Measurements from ENCODE around the gene SAMHD1. TPM values are rescaled to one million over a fixed set of nuclear protein-coding genes. Genes with fewer than 3 reads are reported as not detected.
"Not testable (repeated sequence)": the region's sequence is repeated elsewhere in the genome, so short reads cannot be mapped to it uniquely, and the experiment has no call there.

The SAMHD1 gene
- total and polyA plus RNA-seq, 8 donors, result 38.7 to 151 (median 85.5) TPM

GRCh38 chr20:36951979-36952738, 651 bp upstream of the SAMHD1 start:
- intact Hi-C loops (cut with DNase I; ENCODE audit: low total_unique reads), result no loop called here

GRCh38 chr20:36950414-36951197, 902 bp downstream of the SAMHD1 start:
- WGBS, 5 donors, result 0 to 2% (median 1%) methylated on average over 23 to 24 of the region's 24 CpGs
- TF ChIP-seq POLR2AphosphoS5 (IDR thresholded peaks at IDR 0.05), result peak in 1 of 3 donors; percentile 4
- TF ChIP-seq POLR2A (IDR thresholded peaks at IDR 0.05), result no peak
- Histone ChIP-seq H3K27ac (peak overlapping the region; percentile 87 to 98 (median 91)), H3K4me1 (peaks cover 34 to 79% (median 62%) of the 10 kb centered on the region in 4 donors), H3K4me3 (peak overlapping the region; percentile 80 to 97 (median 94)), H3K36me3 (peaks cover 0 to 16% (median 11%) of the 10 kb centered on the region in 4 donors), H3K27me3 (no peaks in the 10 kb centered on the region), H3K9me3 (no peaks in the 10 kb centered on the region)
- peak; percentile 28 to 55 for DNase-seq
- intact Hi-C loops (cut with DNase I; ENCODE audit: low total_unique reads), result no loop called here

More at GRCh38 chr20:36951979-36952738, 651 bp upstream of the SAMHD1 start:
- DNase-seq, result peak in 1 of 2 donors; percentile 26
- Histone ChIP-seq H3K9me3 (no peaks in the 10 kb centered on the region), H3K4me3 (peak overlapping the region; percentile 80 to 97 (median 94)), H3K27me3 (no peaks in the 10 kb centered on the region), H3K27ac (peak overlapping the region; percentile 79 to 98 (median 91)), H3K4me1 (peaks cover 24 to 67% (median 52%) of the 10 kb centered on the region in 4 donors), H3K36me3 (peaks cover 0 to 5% (median 2%) of the 10 kb centered on the region in 4 donors)
- TF ChIP-seq EP300 (IDR thresholded peaks at IDR 0.05) (no peak), POLR2AphosphoS5 (IDR thresholded peaks at IDR 0.05) (no peak), CTCF (IDR thresholded peaks at IDR 0.05) (no peak), POLR2A (IDR thresholded peaks at IDR 0.05) (no peak)
- 18 to 30% (median 24%) methylated on average over 8 to 11 of the region's 11 CpGs for WGBS, 5 donors

- WGBS, 5 donors, result 28 to 46% (median 41%) methylated on average over 1 of the region's 1 CpG
- DNase-seq, result peak in 1 of 2 donors; percentile 16
- Histone ChIP-seq H3K27ac (peak overlapping the region in 4 of 5 donors; percentile 73 to 98 (median 78)), H3K4me3 (peak overlapping the region in 1 of 4 donors; percentile 8), H3K9me3 (no peaks in the 10 kb centered on the region), H3K36me3 (peaks cover 0 to 86% (median 58%) of the 10 kb centered on the region in 4 donors), H3K4me1 (peaks cover 30 to 90% (median 80%) of the 10 kb centered on the region in 4 donors), H3K27me3 (no peaks in the 10 kb centered on the region)
- intact Hi-C loops (cut with DNase I; ENCODE audit: low total_unique reads), result no loop called here
- TF ChIP-seq CTCF (IDR thresholded peaks at IDR 0.05) (no peak), POLR2AphosphoS5 (IDR thresholded peaks at IDR 0.05) (no peak), POLR2A (IDR thresholded peaks at IDR 0.05) (no peak), EP300 (IDR thresholded peaks at IDR 0.05) (no peak)
Observed at GRCh38 chr20:36941401-36941835, 10.1 kb downstream of the SAMHD1 start.

- Histone ChIP-seq H3K4me3 (no peak overlapping the region), H3K36me3 (peaks cover 9 to 92% (median 64%) of the 10 kb centered on the region in 4 donors), H3K27me3 (no peaks in the 10 kb centered on the region), H3K27ac (peak overlapping the region in 4 of 5 donors; percentile 24 to 69 (median 51)), H3K4me1 (peaks cover 32 to 82% (median 64%) of the 10 kb centered on the region in 4 donors), H3K9me3 (no peaks in the 10 kb centered on the region)
- no peak for DNase-seq
- intact Hi-C loops (cut with DNase I; ENCODE audit: low total_unique reads), result no loop called here
- TF ChIP-seq POLR2A (IDR thresholded peaks at IDR 0.05) (no peak), CTCF (IDR thresholded peaks at IDR 0.05) (no peak), EP300 (IDR thresholded peaks at IDR 0.05) (no peak), POLR2AphosphoS5 (IDR thresholded peaks at IDR 0.05) (no peak)
Observed at GRCh38 chr20:36937402-36937770, 14.1 kb downstream of the SAMHD1 start.

- H3K27me3 ChIP-seq; DNase-seq; H3K9me3 ChIP-seq; intact Hi-C loops (cut with DNase I; ENCODE audit: low total_unique reads): not testable (repeated sequence)
- Histone ChIP-seq H3K27ac (peak overlapping the region in 4 of 5 donors; percentile 41 to 69 (median 63)), H3K4me3 (peak overlapping the region in 1 of 4 donors; percentile 3), H3K36me3 (peaks cover 10 to 92% (median 65%) of the 10 kb centered on the region in 4 donors), H3K4me1 (peaks cover 31 to 82% (median 61%) of the 10 kb centered on the region in 4 donors)
- WGBS, 5 donors, result 77 to 93% (median 86%) methylated on average over 9 of the region's 9 CpGs
Observed at GRCh38 chr20:36936761-36937401, 14.6 kb downstream of the SAMHD1 start.
